Measurements from ENCODE around the gene TMEM170A. TPM values are rescaled to one million over a fixed set of nuclear protein-coding genes. Genes with fewer than 3 reads are reported as not detected.

The TMEM170A gene
- total and polyA plus RNA-seq, 10 of the 15 experiments (the other 5 are each of a cell fraction or from before 2014, with no cell fraction given) = 7.3 to 28.2 (median 20.9) TPM

- Histone ChIP-seq H3K4me3 (0 out of 2 replicates have a peak overlapping the region, but pooled peaks have one; percentile 37), H3K27ac (ENCODE audit: control insufficient read depth, insufficient read depth) (peak overlapping the region; percentile 64; the same call in 1 of the 2 replicates), H4K20me1 (ENCODE audit: control insufficient read depth, insufficient read depth) (no peaks in the 10 kb centered on the region), H3K36me3 (ENCODE audit: control insufficient read depth in 2 of 2, insufficient read depth in 2 of 2, low read length in 1 of 2) (no peaks in the 10 kb centered on the region), H3K27me3 (replicated peaks in 1 of 2; ENCODE audit: control insufficient read depth in 2 of 2, insufficient read depth in 2 of 2, low read length in 1 of 2) (no peaks in the 10 kb centered on the region), H3K4me1 (ENCODE audit: control insufficient read depth, insufficient read depth, low read length) (peaks cover 10% of the 10 kb centered on the region; the same call in 1 of the 2 replicates), H3K79me2 (ENCODE audit: control insufficient read depth, insufficient read depth, low read length) (peaks cover 26% of the 10 kb centered on the region), H3K4me2 (ENCODE audit: control insufficient read depth, insufficient read depth) (peak overlapping the region; percentile 86), H3K9ac (ENCODE audit: control insufficient read depth, insufficient read depth, low read length) (peak overlapping the region; percentile 54), H2AFZ (ENCODE audit: control insufficient read depth, low read depth, low read length) (peak overlapping the region; percentile 77), H3K9me3 (replicated peaks; ENCODE audit: control insufficient read depth, insufficient read depth, low read length) (no peaks in the 10 kb centered on the region)
- in situ Hi-C loops (cut with MboI) (no loop called here), intact Hi-C loops (cut with micrococcal nuclease; ENCODE audit: unreplicated experiment) (loop anchor here (5.0 kb wide), 1 partner anchor 41 kb away; the partner anchor contains the start of gene TMEM170A)
- POLR2A ChIA-PET = interaction anchor here (0.9 to 4.1 kb wide), 5 partner anchors 12 to 229 kb away, joined by 3 to 26 read pairs (median 3); partner anchors contain the start of gene CFDP1
- CTCF ChIA-PET = interaction anchor here (0.6 to 3.5 kb wide), 13 partner anchors 9 to 1780 kb away, joined by 3 to 15 read pairs (median 4); partner anchors contain the start of genes CFDP1 and TMEM170A
- peak; percentile 98 for ATAC-seq
- 65% methylated on average over 8 of the region's 8 CpGs for WGBS (ENCODE audit: insufficient coverage, insufficient replicate concordance, low lambda C conversion rate, missing lambda C conversion rate)
- BruUV-seq (replicated peaks) = no TSS peak
- DNase-seq (ENCODE audit: low read depth, low spot score) = no peak
- RAD21 ChIA-PET (ENCODE audit: unreplicated experiment) = interaction anchor here (1.1 to 1.6 kb wide), 5 partner anchors 13 to 222 kb away, joined by 3 to 8 read pairs (median 3); partner anchors contain the start of genes ADAT1 and CFDP1
- FAIRE-seq = no peak
- SMC1A ChIA-PET (ENCODE audit: uncharacterized antibody, unreplicated experiment) = interaction anchor here (0.5 to 2.5 kb wide), 10 partner anchors 9 to 357 kb away, joined by 3 to 11 read pairs (median 3); partner anchors contain the start of gene CFDP1
- TF ChIP-seq MXI1 (IDR thresholded peaks at IDR 0.05; ENCODE audit: low read depth, low read length) (no peak), POLR2AphosphoS5 (IDR thresholded peaks at IDR 0.05; ENCODE audit: low read length) (0 out of 2 replicates have a peak, but pooled peaks have one; percentile 48), PBX3 (IDR thresholded peaks at IDR 0.05; ENCODE audit: insufficient replicate concordance, low read depth, low read length) (no peak), ZNF592 (IDR thresholded peaks at IDR 0.05) (no peak), TAF1 (IDR thresholded peaks at IDR 0.05; ENCODE audit: borderline replicate concordance, low read depth, low read length) (peak; percentile 32; the same call in 1 of the 2 replicates), ZBTB40 (IDR thresholded peaks at IDR 0.05; ENCODE audit: borderline replicate concordance) (peak; percentile 27; the same call in 1 of the 2 replicates), MAX (IDR thresholded peaks at IDR 0.05; ENCODE audit: low read depth, low read length) (no peak), IKZF1 (conservative IDR thresholded peaks at IDR 0.05) (peak; percentile 54)
- TF ChIP-seq, protein P1, sequence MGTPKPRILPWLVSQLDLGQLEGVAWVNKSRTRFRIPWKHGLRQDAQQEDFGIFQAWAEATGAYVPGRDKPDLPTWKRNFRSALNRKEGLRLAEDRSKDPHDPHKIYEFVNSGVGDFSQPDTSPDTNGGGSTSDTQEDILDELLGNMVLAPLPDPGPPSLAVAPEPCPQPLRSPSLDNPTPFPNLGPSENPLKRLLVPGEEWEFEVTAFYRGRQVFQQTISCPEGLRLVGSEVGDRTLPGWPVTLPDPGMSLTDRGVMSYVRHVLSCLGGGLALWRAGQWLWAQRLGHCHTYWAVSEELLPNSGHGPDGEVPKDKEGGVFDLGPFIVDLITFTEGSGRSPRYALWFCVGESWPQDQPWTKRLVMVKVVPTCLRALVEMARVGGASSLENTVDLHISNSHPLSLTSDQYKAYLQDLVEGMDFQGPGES (IDR thresholded peaks at IDR 0.05) = no peak
Observed at GRCh38 chr16:75420987-75421819, 43.3 kb downstream of the TMEM170A start.
